SH-SY5Y (cell line): ENCODE results near the gene PAK4.

Source experiments
- GATA2 ChIP-seq: IDR thresholded peaks from 2 replicates; pipeline ENCODE4 v1.6.1; 2011; ENCODE audit warnings: mild to moderate bottlenecking, low read depth, low read length
- GATA3 ChIP-seq: IDR thresholded peaks from 2 replicates; pipeline ENCODE4 v1.6.1; 2011; ENCODE audit warnings: low read depth, mild to moderate bottlenecking, low read length, moderate library complexity

DNA sequence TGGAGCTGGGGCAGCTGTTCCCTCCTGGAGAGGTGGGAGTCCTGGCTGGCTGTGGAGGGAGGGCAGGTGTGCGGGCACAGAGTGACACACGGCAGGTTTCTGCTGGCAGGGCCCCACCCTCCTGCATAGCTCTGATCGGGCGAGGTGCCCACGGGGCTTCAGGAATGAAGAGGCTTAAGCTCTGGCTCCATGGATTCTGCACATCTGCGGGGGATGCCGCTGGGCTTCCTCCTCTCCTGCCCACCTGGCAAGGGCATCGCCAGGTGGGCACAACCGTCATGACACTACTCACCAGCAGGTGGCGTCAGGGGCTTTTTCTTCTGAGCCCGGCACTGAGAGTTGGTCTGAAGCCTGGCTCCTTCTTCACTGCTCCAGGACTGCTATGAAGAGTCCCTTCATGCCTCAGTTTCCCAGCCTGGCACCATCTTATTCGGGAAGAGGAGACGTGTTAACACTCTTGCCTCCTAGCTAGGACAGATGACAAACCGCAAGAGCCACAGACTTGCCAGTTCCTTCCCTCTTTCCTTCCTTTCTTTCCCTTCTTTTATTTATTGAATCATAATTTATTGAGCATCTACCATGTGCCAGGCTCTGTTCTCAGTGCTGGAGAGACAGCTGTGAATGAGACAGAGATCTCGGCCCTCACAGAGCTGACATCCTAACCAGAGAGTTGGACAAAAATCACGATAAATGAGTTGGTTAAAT lies 15.2 kb upstream of the PAK4 start:
- TF ChIP-seq GATA2 (no peak), GATA3 (no peak)
